Loucy (cell line): ENCODE results near the gene ILDR1.

Experiments used
- CTCF ChIP-seq: fragments of 200-600 bp; sonication (generic); conservative IDR thresholded peaks from 2 replicates; pipeline ENCODE4 v1.5.1; 2014; ENCODE audit warnings: mild to moderate bottlenecking, antibody characterized with exemption, low read length
- EZH2phosphoT487 ChIP-seq: fragments of 200-600 bp; IDR thresholded peaks from 2 replicates; pipeline ENCODE4 v1.6.1; 2018; ENCODE audit warnings: antibody characterized with exemption, mild to moderate bottlenecking, moderate library complexity, borderline replicate concordance

- TF ChIP-seq CTCF (no peak), EZH2phosphoT487 (no peak)
These were observed at the start of gene ILDR1 for GRCh38 chr3:122021811-122022401.
